ENCODE measurements around the gene KCNQ1. TPM values are rescaled to one million over a fixed set of nuclear protein-coding genes. Genes with fewer than 3 reads are reported as not detected.

The KCNQ1 gene
- total and polyA plus RNA-seq, 8 donors, result 14.0 to 61.1 (median 46.7) TPM

DNA sequence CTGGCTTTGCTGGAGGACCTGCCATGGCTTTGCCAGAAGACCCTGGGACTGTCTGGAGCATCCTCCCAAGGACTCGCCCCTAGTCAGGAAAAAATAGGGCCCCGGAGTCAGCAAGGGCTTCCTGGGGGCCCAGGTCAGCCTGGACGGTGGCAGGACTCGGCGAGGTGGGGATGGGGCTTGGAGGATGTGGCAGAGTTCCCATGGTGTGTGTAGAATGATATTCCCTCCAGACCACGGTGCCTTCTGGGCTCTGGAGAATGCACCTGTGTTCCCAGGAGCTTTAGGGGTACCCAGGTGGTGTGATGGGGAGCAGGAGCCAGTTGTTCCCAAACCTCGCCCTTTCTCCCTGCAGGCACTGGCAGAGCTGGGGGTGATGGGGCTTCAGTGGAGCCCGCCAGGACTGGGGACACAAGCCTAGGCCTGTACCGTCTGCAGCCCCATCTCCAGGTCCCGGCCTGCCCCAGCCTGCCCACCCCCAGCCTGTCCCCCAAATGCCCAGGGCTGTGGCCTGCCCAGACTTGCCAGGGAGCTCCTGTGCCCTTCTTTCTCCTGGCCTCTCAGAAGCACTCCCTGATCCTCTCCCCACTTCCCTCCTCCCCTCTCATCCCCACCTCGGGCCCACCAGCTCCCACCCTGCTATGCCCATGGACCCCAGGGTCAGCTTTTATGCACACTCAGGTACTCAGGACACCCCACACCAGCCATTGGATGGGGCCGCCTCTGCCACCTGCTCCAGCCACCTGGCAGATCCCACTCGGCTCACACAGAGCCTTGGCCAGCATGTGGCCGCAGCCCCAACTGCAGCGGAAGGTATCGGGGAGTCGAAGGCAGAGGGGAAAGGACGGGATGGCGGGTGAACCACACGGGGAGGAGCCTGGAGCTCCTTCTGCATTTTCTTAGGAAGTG, 358.6 kb downstream of the KCNQ1 start:
- FAIRE-seq (no peak), DNase-seq (peak; percentile 2 to 67 (median 18)), ATAC-seq (no peak)
- H3K36me3 ChIP-seq, result no peaks in the 10 kb centered on the region
- H3K4me1 ChIP-seq, result no peaks in the 10 kb centered on the region
- WGBS, 2 donors, result 94 to 95% methylated on average over 20 of the region's 20 CpGs
- H3K27me3 ChIP-seq, result no peaks in the 10 kb centered on the region
- H3K4me3 ChIP-seq, result no peak overlapping the region
- intact Hi-C loops (cut with DNase I), result no loop called here
- H3K9me3 ChIP-seq, result no peaks in the 10 kb centered on the region
- H3K27ac ChIP-seq, result no peak overlapping the region
- no peak for TF ChIP-seq CTCF (IDR thresholded peaks at IDR 0.05)

DNA sequence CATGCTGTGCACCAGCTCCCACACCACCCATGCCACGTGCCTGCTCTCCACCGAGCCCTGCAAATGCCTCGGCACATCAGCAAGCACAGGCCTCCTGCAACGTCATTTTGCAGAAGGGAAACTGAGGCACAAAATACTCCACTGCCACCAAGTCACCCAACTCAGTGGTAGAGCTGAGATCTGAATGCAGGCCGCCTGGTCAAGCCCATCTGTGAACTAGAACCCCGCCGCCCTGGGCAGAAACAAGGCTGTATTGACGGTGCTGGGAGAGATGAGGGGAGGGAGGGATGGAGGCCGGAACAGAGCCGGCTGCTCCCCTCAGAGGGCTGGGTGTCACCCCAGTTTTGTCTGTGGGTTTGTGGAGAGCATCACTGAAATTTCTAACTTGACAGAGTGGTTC, 359.4 kb downstream of the KCNQ1 start:
- Histone ChIP-seq H3K4me3 (no peak overlapping the region), H3K36me3 (no peaks in the 10 kb centered on the region), H3K27ac (no peak overlapping the region), H3K27me3 (no peaks in the 10 kb centered on the region), H3K4me1 (no peaks in the 10 kb centered on the region), H3K9me3 (no peaks in the 10 kb centered on the region)
- no peak for TF ChIP-seq CTCF (IDR thresholded peaks at IDR 0.05)
- FAIRE-seq (no peak), ATAC-seq (no peak), DNase-seq (peak in 5 of 6 donors; percentile 0 to 23 (median 6))
- 91 to 96% methylated on average over 10 of the region's 10 CpGs for WGBS, 2 donors
- intact Hi-C loops (cut with DNase I), result no loop called here

DNA sequence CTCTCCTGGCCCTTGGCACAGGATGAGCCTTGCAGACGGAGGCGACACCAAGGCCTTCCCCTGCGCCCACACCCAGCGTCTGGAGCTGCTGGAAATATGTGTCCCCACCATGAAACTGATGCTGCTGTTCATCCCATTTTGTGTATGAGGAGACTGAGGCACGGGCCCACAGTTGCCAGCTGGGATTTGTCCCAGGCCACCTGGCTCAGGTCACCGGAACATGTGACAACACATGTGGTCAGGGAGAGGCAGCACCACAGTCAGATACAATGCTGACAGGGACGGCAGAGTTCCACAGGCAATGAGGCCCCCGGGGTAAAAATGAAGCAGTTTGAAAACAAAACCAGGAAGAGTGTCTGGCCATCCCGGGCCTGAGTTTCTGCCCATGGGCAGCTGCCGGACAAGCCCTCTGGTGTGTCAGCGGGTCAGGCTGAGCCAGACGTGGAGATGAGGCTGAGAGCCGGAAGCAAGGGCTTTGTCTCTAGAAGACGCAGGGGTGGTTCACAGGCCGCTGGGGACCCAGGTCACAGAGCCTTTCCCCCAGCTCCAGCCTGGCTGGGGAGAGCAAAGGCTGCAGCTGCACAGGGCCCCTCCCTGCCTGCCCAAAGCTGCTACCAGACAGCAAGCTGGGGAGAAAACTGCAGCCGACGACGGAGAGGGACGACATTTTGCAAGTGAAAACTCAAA, 360.0 kb downstream of the KCNQ1 start:
- H3K36me3 ChIP-seq, result no peaks in the 10 kb centered on the region
- no peak overlapping the region for H3K27ac ChIP-seq
- DNase-seq, result peak; percentile 2 to 44 (median 12)
- no peaks in the 10 kb centered on the region for H3K9me3 ChIP-seq
- intact Hi-C loops (cut with DNase I), result no loop called here
- 89 to 92% methylated on average over 19 of the region's 19 CpGs for WGBS, 2 donors
- no peak for TF ChIP-seq CTCF (IDR thresholded peaks at IDR 0.05)
- no peak overlapping the region for H3K4me3 ChIP-seq
- H3K27me3 ChIP-seq, result no peaks in the 10 kb centered on the region
- H3K4me1 ChIP-seq, result no peaks in the 10 kb centered on the region
- no peak for ATAC-seq
- no peak for FAIRE-seq

DNA sequence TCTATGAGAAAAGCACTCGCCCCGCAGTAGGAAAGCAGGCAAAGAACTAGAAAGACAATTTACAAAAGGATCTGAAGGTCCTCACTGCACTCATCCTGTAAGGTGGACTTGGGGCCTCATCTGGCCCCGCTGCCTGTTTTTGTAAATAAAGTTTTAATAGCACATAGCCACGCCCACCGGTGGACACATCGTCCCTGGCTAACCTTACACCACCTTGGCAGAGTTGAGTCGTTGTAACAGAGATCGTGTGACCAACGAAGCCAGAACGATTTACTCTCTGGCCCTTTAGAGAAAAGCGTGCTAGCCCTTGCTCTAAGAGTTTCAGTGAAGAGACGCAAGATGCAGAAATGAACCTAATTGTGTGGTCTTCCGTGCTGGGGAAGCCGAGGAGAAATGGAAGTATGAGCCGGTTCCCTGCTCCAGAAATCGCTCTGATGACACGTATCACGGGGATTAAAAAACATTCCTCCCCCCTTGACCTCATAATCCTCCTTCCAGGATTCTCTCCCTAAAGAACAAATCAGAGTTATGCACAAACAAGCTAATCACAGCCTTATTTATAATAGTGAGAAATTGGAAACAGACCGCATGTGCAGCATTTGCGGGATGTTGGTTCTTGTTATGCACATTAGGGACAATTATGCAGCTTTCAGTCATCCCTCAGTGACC, 360.7 kb downstream of the KCNQ1 start:
- 90 to 93% methylated on average over 20 of the region's 20 CpGs for WGBS, 2 donors
- no peak for FAIRE-seq
- H3K36me3 ChIP-seq, result no peaks in the 10 kb centered on the region
- no peaks in the 10 kb centered on the region for H3K4me1 ChIP-seq
- H3K27ac ChIP-seq, result no peak overlapping the region
- DNase-seq, result peak in 1 of 6 donors; percentile 4
- no peaks in the 10 kb centered on the region for H3K27me3 ChIP-seq
- no peak overlapping the region for H3K4me3 ChIP-seq
- intact Hi-C loops (cut with DNase I), result no loop called here
- no peaks in the 10 kb centered on the region for H3K9me3 ChIP-seq
- no peak for ATAC-seq
- TF ChIP-seq CTCF (IDR thresholded peaks at IDR 0.05), result no peak
